Measurements from ENCODE around the gene POLR2J3.
"Not testable (repeated sequence)": the region's sequence is repeated elsewhere in the genome, so short reads cannot be mapped to it uniquely, and the experiment has no call there.

DNA sequence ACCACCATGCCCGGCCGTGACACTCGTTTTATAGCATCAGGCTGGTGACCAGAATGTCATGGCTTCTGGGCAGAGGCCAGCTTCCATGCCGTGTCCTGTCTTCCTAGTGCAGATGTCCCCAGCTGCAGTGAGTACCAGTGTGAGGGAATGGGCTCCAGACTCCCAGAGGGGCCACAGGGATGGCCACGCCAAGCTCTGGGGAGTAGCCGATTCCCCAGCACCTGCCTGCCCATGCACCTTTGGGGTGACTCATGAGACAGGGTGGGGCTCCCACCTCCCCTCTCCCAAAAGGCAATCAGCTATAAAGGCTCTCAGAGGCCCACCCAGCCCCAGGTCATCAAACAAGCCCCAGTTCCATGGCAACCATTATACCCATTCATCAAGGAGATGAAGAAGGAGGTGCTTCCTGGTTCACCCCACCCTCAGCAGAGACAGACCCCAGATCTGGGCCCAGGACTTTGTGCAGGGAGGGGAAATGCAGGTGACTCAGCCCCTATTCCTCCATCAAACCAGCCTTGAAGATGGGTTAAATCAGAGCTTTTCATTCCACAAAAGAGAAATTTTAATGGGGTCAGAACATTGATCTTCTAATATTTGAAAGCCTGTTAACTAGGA, 21.5 kb downstream of the POLR2J3 start, which contains the start of gene SPDYE2:
- TF ChIP-seq POLR2A (IDR thresholded peaks at IDR 0.05) = not testable (repeated sequence)
- TF ChIP-seq, protein P1, sequence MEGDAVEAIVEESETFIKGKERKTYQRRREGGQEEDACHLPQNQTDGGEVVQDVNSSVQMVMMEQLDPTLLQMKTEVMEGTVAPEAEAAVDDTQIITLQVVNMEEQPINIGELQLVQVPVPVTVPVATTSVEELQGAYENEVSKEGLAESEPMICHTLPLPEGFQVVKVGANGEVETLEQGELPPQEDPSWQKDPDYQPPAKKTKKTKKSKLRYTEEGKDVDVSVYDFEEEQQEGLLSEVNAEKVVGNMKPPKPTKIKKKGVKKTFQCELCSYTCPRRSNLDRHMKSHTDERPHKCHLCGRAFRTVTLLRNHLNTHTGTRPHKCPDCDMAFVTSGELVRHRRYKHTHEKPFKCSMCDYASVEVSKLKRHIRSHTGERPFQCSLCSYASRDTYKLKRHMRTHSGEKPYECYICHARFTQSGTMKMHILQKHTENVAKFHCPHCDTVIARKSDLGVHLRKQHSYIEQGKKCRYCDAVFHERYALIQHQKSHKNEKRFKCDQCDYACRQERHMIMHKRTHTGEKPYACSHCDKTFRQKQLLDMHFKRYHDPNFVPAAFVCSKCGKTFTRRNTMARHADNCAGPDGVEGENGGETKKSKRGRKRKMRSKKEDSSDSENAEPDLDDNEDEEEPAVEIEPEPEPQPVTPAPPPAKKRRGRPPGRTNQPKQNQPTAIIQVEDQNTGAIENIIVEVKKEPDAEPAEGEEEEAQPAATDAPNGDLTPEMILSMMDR (IDR thresholded peaks at IDR 0.05) = not testable (repeated sequence)

Data from right lobe of liver (tissue), 4 donors.